Thyroid gland (tissue), 4 donors: ENCODE measurements around the gene FES. TPM values are rescaled to one million over a fixed set of nuclear protein-coding genes. Genes with fewer than 3 reads are reported as not detected.

Source experiments
- DNase-seq, 2 donors: peaks; one replicate each; pipeline ENCODE4 v3.0.0-alpha.2; 2019
- H3K27ac ChIP-seq, 3 donors: fragments of 200-600 bp; sonication (generic); 1 replicate in 2 of 3; 2 replicates in 1 of 3; pipeline ENCODE4 v1.5.1; 2016 to 2019; ENCODE audit warnings: mild to moderate bottlenecking in 1 of 3, moderate library complexity in 1 of 3
- H3K27me3 ChIP-seq: fragments of 200-600 bp; sonication (generic); one replicate; pipeline ENCODE4 v1.5.1; 2019
- H3K36me3 ChIP-seq, 2 donors: fragments of 200-600 bp; sonication (generic); one replicate each; pipeline ENCODE4 v1.5.1; 2016 to 2019
- H3K4me1 ChIP-seq, 2 donors: fragments of 200-600 bp; sonication (generic); one replicate each; pipeline ENCODE4 v1.5.1; 2017 to 2019
- H3K4me3 ChIP-seq, 3 donors: fragments of 200-600 bp; sonication (generic); replicated peaks in 1 of 3; 1 replicate in 2 of 3; 2 replicates in 1 of 3; pipeline ENCODE4 v1.5.1; 2016; ENCODE audit warnings: mild to moderate bottlenecking in 1 of 3
- H3K9me3 ChIP-seq: fragments of 200-600 bp; sonication (generic); one replicate; pipeline ENCODE4 v1.5.1; 2017
- POLR2A ChIP-seq, 2 donors: fragments of 450-650 bp; IDR thresholded peaks; one replicate each; pipeline ENCODE4 v1.6.1; 2017; ENCODE audit warnings: antibody characterized with exemption in 2 of 2, mild to moderate bottlenecking in 2 of 2, moderate library complexity in 1 of 2
- WGBS, 2 donors: methylation state at CpG; one replicate each; pipeline ENCODE4 v1.1.5; 2017; 5-methylcytosine and 5-hydroxymethylcytosine counted together
- intact Hi-C: fragments of 100-400 bp; cut with DNase I; formaldehyde crosslinking; loops from one replicate; pipeline ENCODE4 v1.15.1; 2023
- total RNA-seq, 4 donors: library from RNA; depleted of rRNA; stranded (reverse); fragments of >200 nt; gene quantifications; one replicate each; pipeline ENCODE4 v1.2.3, GENCODE V29; 2016
- TF ChIP-seq, protein P1 (sequence below), 6 experiments: fragments of 200-600 bp in 3 of 6; fragments of 450-650 bp in 3 of 6; sonication (generic) in 3 of 6; IDR thresholded peaks; one replicate each; pipeline ENCODE4 v1.5.1; 2016 to 2019; ENCODE audit warnings: antibody characterized with exemption in 6 of 6, mild to moderate bottlenecking in 2 of 6, inconsistent platforms in 1 of 6, moderate library complexity in 1 of 6

The FES gene
- total RNA-seq, 4 donors from 2014 or later: 34.1 to 44.5 (median 36.0) TPM

DNA sequence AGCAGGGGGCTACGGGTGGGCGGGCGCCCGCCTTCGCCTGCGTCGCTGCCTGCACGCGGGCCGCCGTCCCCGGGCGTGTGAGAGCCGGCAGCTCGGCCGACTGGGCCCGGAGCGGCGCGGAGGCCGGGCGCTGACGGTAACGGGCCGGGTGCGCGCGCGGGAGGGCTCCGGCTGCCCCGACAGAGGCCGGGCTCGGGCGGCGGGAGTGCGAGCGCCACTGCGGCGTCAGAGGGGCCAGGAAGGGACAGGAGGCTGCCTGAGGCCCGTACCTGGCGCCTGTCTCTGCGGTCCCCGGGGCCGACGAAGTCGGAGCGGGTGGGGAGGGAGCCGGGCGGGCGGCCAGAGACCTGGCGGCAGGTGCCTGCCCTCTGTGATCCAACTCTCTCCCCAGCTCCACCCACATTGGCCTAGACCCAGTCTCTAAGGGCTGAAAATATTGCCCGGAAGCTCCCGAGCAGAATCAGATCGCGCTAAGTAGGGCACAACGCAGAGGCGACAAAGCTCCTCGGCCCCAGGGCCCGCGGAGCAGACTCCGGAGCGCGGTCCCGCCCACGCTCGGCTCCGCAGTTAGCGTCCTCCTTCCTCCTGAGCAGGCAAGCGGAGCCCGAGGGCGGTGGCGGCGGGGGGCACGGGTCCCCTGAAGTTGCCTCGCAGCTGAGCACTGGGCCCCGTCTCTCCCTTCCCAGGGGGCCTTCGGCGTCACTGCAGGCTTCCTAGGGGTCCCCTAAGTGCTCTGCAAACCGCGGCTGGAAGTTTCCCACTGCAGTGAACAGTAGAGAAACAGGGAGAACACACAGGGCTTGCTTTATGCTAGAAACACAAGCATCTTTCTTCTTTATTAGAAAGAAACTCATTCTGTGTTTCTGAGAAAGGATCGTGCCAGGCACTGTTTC lies 18.8 kb downstream of the FES start, which contains the start of gene MAN2A2:
Gene MAN2A2 (plus strand): TSS at position 463 of the 893 bp plus-strand sequence. CDS start 906 bp downstream, outside the sequence.
- Histone ChIP-seq H3K36me3 (peaks cover 26 to 28% of the 10 kb centered on the region in 2 donors), H3K4me3 (peak within 1 kb of the TSS; percentile 19 to 62 (median 20)), H3K4me1 (peaks cover 12 to 15% of the 10 kb centered on the region in 2 donors), H3K9me3 (no peaks in the 10 kb centered on the region), H3K27ac (peak within 1 kb of the TSS; percentile 90 to 96 (median 91)), H3K27me3 (no peaks in the 10 kb centered on the region)
- intact Hi-C loops: no loop called here
- DNase-seq: peak; percentile 87 to 88
- 1 to 3% methylated on average over 11 to 34 of the region's 81 CpGs for WGBS, 2 donors
- peak in 1 of 2 donors; percentile 46 for TF ChIP-seq POLR2A (IDR thresholded peaks at IDR 0.05)
- TF ChIP-seq, protein P1, sequence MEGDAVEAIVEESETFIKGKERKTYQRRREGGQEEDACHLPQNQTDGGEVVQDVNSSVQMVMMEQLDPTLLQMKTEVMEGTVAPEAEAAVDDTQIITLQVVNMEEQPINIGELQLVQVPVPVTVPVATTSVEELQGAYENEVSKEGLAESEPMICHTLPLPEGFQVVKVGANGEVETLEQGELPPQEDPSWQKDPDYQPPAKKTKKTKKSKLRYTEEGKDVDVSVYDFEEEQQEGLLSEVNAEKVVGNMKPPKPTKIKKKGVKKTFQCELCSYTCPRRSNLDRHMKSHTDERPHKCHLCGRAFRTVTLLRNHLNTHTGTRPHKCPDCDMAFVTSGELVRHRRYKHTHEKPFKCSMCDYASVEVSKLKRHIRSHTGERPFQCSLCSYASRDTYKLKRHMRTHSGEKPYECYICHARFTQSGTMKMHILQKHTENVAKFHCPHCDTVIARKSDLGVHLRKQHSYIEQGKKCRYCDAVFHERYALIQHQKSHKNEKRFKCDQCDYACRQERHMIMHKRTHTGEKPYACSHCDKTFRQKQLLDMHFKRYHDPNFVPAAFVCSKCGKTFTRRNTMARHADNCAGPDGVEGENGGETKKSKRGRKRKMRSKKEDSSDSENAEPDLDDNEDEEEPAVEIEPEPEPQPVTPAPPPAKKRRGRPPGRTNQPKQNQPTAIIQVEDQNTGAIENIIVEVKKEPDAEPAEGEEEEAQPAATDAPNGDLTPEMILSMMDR (IDR thresholded peaks at IDR 0.05): no peak

- peaks cover 28 to 30% of the 10 kb centered on the region in 2 donors for H3K36me3 ChIP-seq
- peaks cover 12 to 15% of the 10 kb centered on the region in 2 donors for H3K4me1 ChIP-seq
- DNase-seq: peak; percentile 40 to 45
- H3K27me3 ChIP-seq: no peaks in the 10 kb centered on the region
- H3K4me3 ChIP-seq: peak overlapping the region in 2 of 3 donors; percentile 19 to 62
- H3K9me3 ChIP-seq: no peaks in the 10 kb centered on the region
- TF ChIP-seq, protein P1 (IDR thresholded peaks at IDR 0.05): no peak
- TF ChIP-seq POLR2A (IDR thresholded peaks at IDR 0.05): no peak
- H3K27ac ChIP-seq: peak overlapping the region; percentile 48 to 91 (median 82)
- intact Hi-C loops: no loop called here
- WGBS, 2 donors: 60 to 65% methylated on average over 11 to 18 of the region's 18 CpGs
Measured at GRCh38 chr15:90903733-90904536, 19.6 kb downstream of the FES start.

DNA sequence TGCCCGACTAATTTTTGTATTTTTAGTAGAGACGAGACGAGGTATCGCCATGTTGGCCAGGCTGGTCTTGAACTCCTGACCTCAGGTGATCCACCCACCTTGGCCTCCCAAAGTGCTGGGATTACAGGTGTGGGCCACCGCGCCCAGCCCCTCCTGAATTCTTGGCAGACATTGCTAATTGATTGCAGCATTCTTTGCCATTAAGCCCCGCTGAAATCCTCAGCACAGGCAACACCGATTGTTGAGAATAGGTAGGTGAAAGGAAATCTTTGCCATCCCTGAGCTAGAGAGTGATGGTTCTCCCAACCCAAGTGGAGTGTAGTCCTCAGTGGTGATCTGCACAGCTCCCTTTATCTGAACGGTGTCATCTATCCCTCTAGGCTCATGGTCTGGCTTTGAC lies 20.4 kb downstream of the FES start:
- Histone ChIP-seq H3K4me3 (no peak overlapping the region), H3K27ac (no peak overlapping the region), H3K4me1 (peaks cover 12 to 15% of the 10 kb centered on the region in 2 donors), H3K27me3 (no peaks in the 10 kb centered on the region), H3K36me3 (peaks cover 34 to 38% of the 10 kb centered on the region in 2 donors), H3K9me3 (no peaks in the 10 kb centered on the region)
- intact Hi-C loops: no loop called here
- DNase-seq: no peak
- 93 to 96% methylated on average over 9 of the region's 9 CpGs for WGBS, 2 donors
- TF ChIP-seq, protein P1 (IDR thresholded peaks at IDR 0.05): no peak
- no peak for TF ChIP-seq POLR2A (IDR thresholded peaks at IDR 0.05)

- 94 to 97% methylated on average over 11 to 21 of the region's 28 CpGs for WGBS, 2 donors
- peaks cover 12 to 15% of the 10 kb centered on the region in 2 donors for H3K4me1 ChIP-seq
- H3K4me3 ChIP-seq: no peak overlapping the region
- TF ChIP-seq, protein P1 (IDR thresholded peaks at IDR 0.05): no peak
- TF ChIP-seq POLR2A (IDR thresholded peaks at IDR 0.05): no peak
- H3K9me3 ChIP-seq: no peaks in the 10 kb centered on the region
- no peak for DNase-seq
- peaks cover 42 to 46% of the 10 kb centered on the region in 2 donors for H3K36me3 ChIP-seq
- H3K27ac ChIP-seq: no peak overlapping the region
- no peaks in the 10 kb centered on the region for H3K27me3 ChIP-seq
- intact Hi-C loops: no loop called here
Measured at GRCh38 chr15:90905306-90906180, 21.2 kb downstream of the FES start.
